ENCODE measurements around the gene KPNB1.

Gene KPNB1

GRCh38 chr17:47711366-47712099 lies 61.8 kb downstream of the KPNB1 start:
- no peak for DNase-seq (ENCODE audit: low read depth in 4 of 4, low spot score in 1 of 4)

GRCh38 chr17:47712330-47713023 lies 62.8 kb downstream of the KPNB1 start:
- DNase-seq (ENCODE audit: low read depth in 4 of 4, low spot score in 1 of 4): no peak

GRCh38 chr17:47713980-47714700 lies 64.4 kb downstream of the KPNB1 start:
- DNase-seq (ENCODE audit: low read depth in 4 of 4, low spot score in 1 of 4): no peak

- DNase-seq (ENCODE audit: low read depth in 4 of 4, low spot score in 1 of 4): no peak
These were observed 65.2 kb downstream of the KPNB1 start for GRCh38 chr17:47714773-47715396.

- DNase-seq (ENCODE audit: low read depth in 4 of 4, low spot score in 1 of 4): no peak
These were observed 66.1 kb downstream of the KPNB1 start for GRCh38 chr17:47715669-47716325.

GRCh38 chr17:47716375-47716774 lies 66.7 kb downstream of the KPNB1 start:
- no peak for DNase-seq (ENCODE audit: low read depth in 4 of 4, low spot score in 1 of 4)

GRCh38 chr17:47717261-47717697 lies 67.6 kb downstream of the KPNB1 start:
- no peak for DNase-seq (ENCODE audit: low read depth in 4 of 4, low spot score in 1 of 4)

GRCh38 chr17:47717979-47718621 lies 68.4 kb downstream of the KPNB1 start:
- no peak for DNase-seq (ENCODE audit: low read depth in 4 of 4, low spot score in 1 of 4)

GRCh38 chr17:47718634-47719405 lies 69.1 kb downstream of the KPNB1 start:
- no peak for DNase-seq (ENCODE audit: low read depth in 4 of 4, low spot score in 1 of 4)

- peak in 2 of 4 experiments; percentile 53 to 84 for DNase-seq (ENCODE audit: low read depth in 4 of 4, low spot score in 1 of 4)
These were observed 69.9 kb downstream of the KPNB1 start for GRCh38 chr17:47719411-47720152.

GRCh38 chr17:47720196-47720595 lies 70.5 kb downstream of the KPNB1 start:
- no peak for DNase-seq (ENCODE audit: low read depth in 4 of 4, low spot score in 1 of 4)

GRCh38 chr17:47720754-47721533 lies 71.2 kb downstream of the KPNB1 start:
- DNase-seq (ENCODE audit: low read depth in 4 of 4, low spot score in 1 of 4): peak; percentile 85 to 99 (median 90)

- no peak for DNase-seq (ENCODE audit: low read depth in 4 of 4, low spot score in 1 of 4)
These were observed 72.0 kb downstream of the KPNB1 start for GRCh38 chr17:47721725-47722124.

- DNase-seq (ENCODE audit: low read depth in 4 of 4, low spot score in 1 of 4): no peak
These were observed 75.0 kb downstream of the KPNB1 start for GRCh38 chr17:47724705-47725104.

GRCh38 chr17:47725446-47726111 lies 75.9 kb downstream of the KPNB1 start:
- DNase-seq (ENCODE audit: low read depth in 4 of 4, low spot score in 1 of 4): no peak

- DNase-seq (ENCODE audit: low read depth in 4 of 4, low spot score in 1 of 4): no peak
These were observed 77.3 kb downstream of the KPNB1 start for GRCh38 chr17:47726796-47727703.

GRCh38 chr17:47727704-47728036 lies 78.0 kb downstream of the KPNB1 start:
- no peak for DNase-seq (ENCODE audit: low read depth in 4 of 4, low spot score in 1 of 4)
